Loucy (cell line): ENCODE measurements around the gene TLK2.

Experiments
- H2AFZ ChIP-seq: fragments of 200-600 bp; sonication (generic); 2 replicates; pipeline ENCODE4 v1.6.0; 2016; ENCODE audit warnings: antibody characterized with exemption, mild to moderate bottlenecking, low read length, moderate library complexity
- H3F3A ChIP-seq: fragments of 200-600 bp; 2 replicates; pipeline ENCODE4 v1.6.0; 2016; ENCODE audit warnings: antibody characterized with exemption, low read depth, mild to moderate bottlenecking
- H3K27me3 ChIP-seq: fragments of 200-600 bp; sonication (generic); 2 replicates; pipeline ENCODE4 v1.6.1; 2014; ENCODE audit warnings: low read length, mild to moderate bottlenecking; ENCODE audit not compliant: insufficient read depth, poor library complexity, severe bottlenecking
- H3K36me3 ChIP-seq: fragments of 200-600 bp; sonication (generic); 2 replicates; pipeline ENCODE4 v1.6.1; 2016; ENCODE audit warnings: low read length; ENCODE audit not compliant: insufficient read depth
- H3K4me1 ChIP-seq: fragments of 200-600 bp; sonication (generic); 2 replicates; pipeline ENCODE4 v1.5.1; 2014; ENCODE audit warnings: low read length, mild to moderate bottlenecking; ENCODE audit not compliant: insufficient read depth, poor library complexity, severe bottlenecking
- H3K4me2 ChIP-seq: fragments of 200-600 bp; sonication (generic); 2 replicates; pipeline ENCODE4 v1.6.0; 2014; ENCODE audit warnings: antibody characterized with exemption, low read length, low read depth, mild to moderate bottlenecking; ENCODE audit not compliant: poor library complexity, severe bottlenecking
- H3K4me3 ChIP-seq: fragments of 200-600 bp; sonication (generic); 2 replicates; pipeline ENCODE4 v1.5.1; 2014; ENCODE audit warnings: low read length, mild to moderate bottlenecking, mixed read lengths; ENCODE audit not compliant: poor library complexity, severe bottlenecking
- H3K79me2 ChIP-seq: fragments of 200-600 bp; sonication (generic); 2 replicates; pipeline ENCODE4 v1.6.1; 2014; ENCODE audit warnings: low read length; ENCODE audit not compliant: insufficient read depth
- H3K9ac ChIP-seq: fragments of 200-600 bp; sonication (generic); 2 replicates; pipeline ENCODE4 v1.6.0; 2014; ENCODE audit warnings: mild to moderate bottlenecking, low read depth, low read length, moderate library complexity; ENCODE audit not compliant: poor library complexity, severe bottlenecking
- H3K9me2 ChIP-seq: fragments of 200-600 bp; sonication (generic); replicated peaks from 2 replicates; pipeline ENCODE4 v1.6.1; 2016; ENCODE audit warnings: low read depth, low read length, mixed read lengths
- H3K9me3 ChIP-seq: fragments of 200-600 bp; sonication (generic); 2 replicates; pipeline ENCODE4 v1.6.1; 2014; ENCODE audit warnings: mild to moderate bottlenecking, antibody characterized with exemption, low read length, low read depth; ENCODE audit not compliant: insufficient read depth
- H4K20me1 ChIP-seq: fragments of 200-600 bp; sonication (generic); 2 replicates; pipeline ENCODE4 v1.6.0; 2014; ENCODE audit warnings: antibody characterized with exemption, low read length, mild to moderate bottlenecking; ENCODE audit not compliant: insufficient read depth, poor library complexity, severe bottlenecking
- EZH2phosphoT487 ChIP-seq: fragments of 200-600 bp; IDR thresholded peaks from 2 replicates; pipeline ENCODE4 v1.6.1; 2018; ENCODE audit warnings: antibody characterized with exemption, mild to moderate bottlenecking, moderate library complexity, borderline replicate concordance
- TF ChIP-seq, protein P1 (sequence below): fragments of 200-600 bp; sonication (generic); conservative IDR thresholded peaks from 2 replicates; pipeline ENCODE4 v1.5.1; 2014; ENCODE audit warnings: mild to moderate bottlenecking, antibody characterized with exemption, low read length

Gene TLK2

GRCh38 chr17:62597150-62597549, 118.5 kb downstream of the TLK2 start:
- Histone ChIP-seq H2AFZ (no peak overlapping the region), H3K9me2 (no peaks in the 10 kb centered on the region), H4K20me1 (no peaks in the 10 kb centered on the region), H3K4me2 (no peak overlapping the region), H3K36me3 (peaks cover 84% of the 10 kb centered on the region), H3K79me2 (no peaks in the 10 kb centered on the region), H3K4me3 (no peak overlapping the region), H3K4me1 (no peaks in the 10 kb centered on the region), H3K9ac (no peak overlapping the region), H3K9me3 (no peaks in the 10 kb centered on the region; the same call in 1 of the 2 replicates), H3F3A (no peaks in the 10 kb centered on the region), H3K27me3 (no peaks in the 10 kb centered on the region)
- TF ChIP-seq EZH2phosphoT487: no peak
- TF ChIP-seq, protein P1, sequence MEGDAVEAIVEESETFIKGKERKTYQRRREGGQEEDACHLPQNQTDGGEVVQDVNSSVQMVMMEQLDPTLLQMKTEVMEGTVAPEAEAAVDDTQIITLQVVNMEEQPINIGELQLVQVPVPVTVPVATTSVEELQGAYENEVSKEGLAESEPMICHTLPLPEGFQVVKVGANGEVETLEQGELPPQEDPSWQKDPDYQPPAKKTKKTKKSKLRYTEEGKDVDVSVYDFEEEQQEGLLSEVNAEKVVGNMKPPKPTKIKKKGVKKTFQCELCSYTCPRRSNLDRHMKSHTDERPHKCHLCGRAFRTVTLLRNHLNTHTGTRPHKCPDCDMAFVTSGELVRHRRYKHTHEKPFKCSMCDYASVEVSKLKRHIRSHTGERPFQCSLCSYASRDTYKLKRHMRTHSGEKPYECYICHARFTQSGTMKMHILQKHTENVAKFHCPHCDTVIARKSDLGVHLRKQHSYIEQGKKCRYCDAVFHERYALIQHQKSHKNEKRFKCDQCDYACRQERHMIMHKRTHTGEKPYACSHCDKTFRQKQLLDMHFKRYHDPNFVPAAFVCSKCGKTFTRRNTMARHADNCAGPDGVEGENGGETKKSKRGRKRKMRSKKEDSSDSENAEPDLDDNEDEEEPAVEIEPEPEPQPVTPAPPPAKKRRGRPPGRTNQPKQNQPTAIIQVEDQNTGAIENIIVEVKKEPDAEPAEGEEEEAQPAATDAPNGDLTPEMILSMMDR: no peak

DNA sequence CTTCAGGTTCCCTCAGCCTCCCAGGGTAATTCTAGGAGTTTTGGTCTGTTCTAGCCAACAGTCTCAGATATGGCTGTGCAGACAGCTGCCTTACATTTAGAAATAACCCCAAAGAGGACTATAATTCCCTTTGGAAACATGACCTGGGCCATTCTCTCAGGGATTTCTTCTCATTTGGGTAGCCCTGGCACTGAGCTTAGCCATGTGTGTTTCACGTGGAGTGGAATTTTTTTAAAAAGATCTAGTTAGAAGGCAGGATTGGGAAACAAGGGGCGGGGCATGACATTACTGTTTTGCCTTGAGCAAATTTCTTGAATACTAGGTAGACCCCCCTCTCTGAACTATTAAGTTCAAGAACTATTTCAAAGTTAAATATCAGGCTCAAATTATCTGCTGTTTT, 119.3 kb downstream of the TLK2 start:
- peaks cover 84% of the 10 kb centered on the region for H3K36me3 ChIP-seq
- H2AFZ ChIP-seq: no peak overlapping the region
- H3K9ac ChIP-seq: no peak overlapping the region
- no peaks in the 10 kb centered on the region for H3K9me2 ChIP-seq
- H3F3A ChIP-seq: no peaks in the 10 kb centered on the region
- H3K79me2 ChIP-seq: no peaks in the 10 kb centered on the region
- no peak overlapping the region for H3K4me2 ChIP-seq
- TF ChIP-seq, protein P1: no peak
- no peak for TF ChIP-seq EZH2phosphoT487
- no peaks in the 10 kb centered on the region for H3K27me3 ChIP-seq
- no peaks in the 10 kb centered on the region for H3K4me1 ChIP-seq
- H4K20me1 ChIP-seq: no peaks in the 10 kb centered on the region
- H3K4me3 ChIP-seq: no peak overlapping the region
- no peaks in the 10 kb centered on the region; the same call in 1 of the 2 replicates for H3K9me3 ChIP-seq

DNA sequence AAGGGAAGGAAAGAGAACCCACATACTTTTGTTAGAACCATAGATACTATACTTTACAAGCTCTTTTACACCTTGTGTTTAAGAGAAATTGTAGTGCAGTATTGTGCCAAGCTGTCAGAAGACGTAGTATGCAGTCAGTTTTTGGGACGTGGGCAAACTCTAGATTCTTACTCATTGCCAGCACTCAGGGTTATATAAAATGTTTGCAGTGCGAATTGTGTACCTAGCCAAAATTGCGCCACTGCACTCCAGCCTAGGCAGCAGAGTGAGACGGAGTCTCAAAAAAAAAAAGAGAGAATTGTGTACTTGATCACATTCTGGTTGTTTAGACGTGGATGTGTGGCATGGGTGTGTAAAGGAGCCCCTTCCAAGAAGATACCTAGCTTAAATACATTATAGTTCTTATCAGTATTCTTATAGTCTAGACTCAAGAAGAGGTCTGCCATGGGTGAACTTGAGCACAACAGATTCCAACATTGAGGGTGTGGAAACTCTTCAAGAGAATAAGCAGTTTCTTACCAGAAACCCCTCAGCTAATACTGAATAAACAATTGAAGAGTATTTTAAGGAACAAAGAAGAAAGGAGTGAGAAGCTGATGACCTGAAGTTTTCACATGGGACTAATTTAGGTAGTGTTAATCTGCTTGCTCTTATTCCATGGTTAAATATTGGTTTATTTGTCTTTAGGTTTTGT, 121.5 kb downstream of the TLK2 start:
- H3K4me2 ChIP-seq: no peak overlapping the region
- no peak overlapping the region for H3K4me3 ChIP-seq
- H3K36me3 ChIP-seq: peaks cover 76% of the 10 kb centered on the region
- no peak overlapping the region for H3K9ac ChIP-seq
- no peaks in the 10 kb centered on the region for H3K79me2 ChIP-seq
- no peaks in the 10 kb centered on the region for H3K27me3 ChIP-seq
- H2AFZ ChIP-seq: no peak overlapping the region
- H3K9me3 ChIP-seq: no peaks in the 10 kb centered on the region; the same call in 1 of the 2 replicates
- H3K4me1 ChIP-seq: no peaks in the 10 kb centered on the region
- TF ChIP-seq EZH2phosphoT487: no peak
- TF ChIP-seq, protein P1: no peak
- H4K20me1 ChIP-seq: no peaks in the 10 kb centered on the region
- H3F3A ChIP-seq: no peaks in the 10 kb centered on the region
- no peaks in the 10 kb centered on the region for H3K9me2 ChIP-seq
